GM19397 (cell line): ENCODE measurements around the gene SRRM3.
"Not testable (repeated sequence)": the region's sequence is repeated elsewhere in the genome, so short reads cannot be mapped to it uniquely, and the experiment has no call there.

Experiments
- ATAC-seq: cut with Tn5 transposase; IDR thresholded peaks from one replicate; pipeline ENCODE4 v1.9.1; 2021; ENCODE audit warnings: mild to moderate bottlenecking, moderate library complexity; ENCODE audit not compliant: unreplicated experiment

SRRM3 gene

GRCh38 chr7:76201732-76202665 lies at the start of gene SRRM3:
SRRM3 (plus strand) TSS chr7:76201896; CDS start chr7:76235067, 33,171 bp downstream.
- peak; percentile 76 for ATAC-seq

- no peak for ATAC-seq
Observed at GRCh38 chr7:76151932-76152331, 49.8 kb upstream of the SRRM3 start.

- ATAC-seq: not testable (repeated sequence)
Observed at GRCh38 chr7:76153571-76154230, 48.0 kb upstream of the SRRM3 start.

- no peak for ATAC-seq
Observed at GRCh38 chr7:76155938-76156337, 45.8 kb upstream of the SRRM3 start.

GRCh38 chr7:76156992-76157685 lies 44.6 kb upstream of the SRRM3 start:
- ATAC-seq: not testable (repeated sequence)

GRCh38 chr7:76158416-76158815 lies 43.3 kb upstream of the SRRM3 start:
- not testable (repeated sequence) for ATAC-seq

GRCh38 chr7:76162416-76163170 lies 39.1 kb upstream of the SRRM3 start:
- not testable (repeated sequence) for ATAC-seq

- not testable (repeated sequence) for ATAC-seq
Observed at GRCh38 chr7:76163812-76164211, 37.9 kb upstream of the SRRM3 start.

- no peak for ATAC-seq
Observed at GRCh38 chr7:76165106-76165972, 36.4 kb upstream of the SRRM3 start.

- ATAC-seq: no peak
Observed at GRCh38 chr7:76165973-76166403, 35.7 kb upstream of the SRRM3 start.

GRCh38 chr7:76166404-76167255 lies 35.1 kb upstream of the SRRM3 start:
- ATAC-seq: peak; percentile 86

- ATAC-seq: no peak
Observed at GRCh38 chr7:76173566-76174205, 28.0 kb upstream of the SRRM3 start.

- not testable (repeated sequence) for ATAC-seq
Observed at GRCh38 chr7:76176951-76177350, 24.7 kb upstream of the SRRM3 start.

GRCh38 chr7:76179686-76180085 lies 22.0 kb upstream of the SRRM3 start:
- ATAC-seq: no peak

GRCh38 chr7:76182225-76182960 lies 19.3 kb upstream of the SRRM3 start:
- ATAC-seq: no peak

GRCh38 chr7:76185187-76185896 lies 16.4 kb upstream of the SRRM3 start:
- no peak for ATAC-seq

GRCh38 chr7:76187272-76187671 lies 14.4 kb upstream of the SRRM3 start:
- no peak for ATAC-seq
